Stimulated activated CD8-positive, alpha-beta memory T cell treated with anti-CD3 and anti-CD28 coated beads, Interleukin-4, amount 100 ng/mL, for 4 hours (primary cell): Measurements from ENCODE around the gene STK11.

Experiments
- DNase-seq, 2 donors: peaks; one replicate each; pipeline ENCODE4 v3.0.0-alpha.2; 2020; ENCODE audit warnings: low read depth in 2 of 2, low spot score in 1 of 2

STK11 gene

DNA sequence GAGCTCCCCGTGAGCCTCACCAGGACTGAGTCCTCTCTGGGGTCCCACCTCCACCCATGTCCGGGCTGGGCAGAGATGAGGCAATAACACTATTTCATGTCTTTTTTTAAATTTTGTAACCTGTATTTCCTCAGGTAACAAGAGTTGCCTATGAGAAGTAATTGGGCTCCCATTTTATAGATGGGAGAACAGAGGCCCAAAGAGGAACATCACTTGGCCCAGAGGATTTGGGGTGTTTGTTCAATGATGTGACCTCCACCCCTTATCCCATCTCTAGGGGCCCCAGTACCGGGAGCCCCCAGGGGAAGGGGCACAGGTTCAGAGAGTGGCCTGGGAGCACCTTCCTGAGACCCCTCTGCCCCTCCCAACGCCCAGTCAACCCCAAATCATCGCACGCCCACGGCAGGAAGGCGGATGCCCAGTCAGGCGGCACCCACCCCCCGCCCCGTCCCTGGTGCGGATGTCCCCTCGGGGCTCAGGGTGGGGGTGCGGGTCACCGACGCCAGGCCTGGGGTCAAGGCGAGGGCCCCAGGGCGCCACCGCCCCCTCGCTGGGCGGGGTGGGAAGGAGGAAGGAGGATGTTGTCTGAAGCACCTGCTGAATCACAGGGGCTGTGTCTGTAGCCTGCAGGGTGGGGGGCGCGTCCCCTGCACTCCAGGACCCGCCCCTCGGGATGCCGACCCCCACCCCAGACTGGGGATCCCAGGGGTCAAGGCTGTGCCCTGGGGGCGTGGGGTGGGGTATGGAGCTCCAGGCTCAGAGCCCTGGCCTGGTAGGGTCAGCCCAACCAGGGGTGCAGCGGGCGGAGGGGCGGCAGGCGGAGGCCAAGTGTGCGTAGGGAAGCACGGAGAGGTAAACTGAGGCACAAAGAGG is 54.5 kb downstream of the STK11 start:
- DNase-seq = no peak

DNA sequence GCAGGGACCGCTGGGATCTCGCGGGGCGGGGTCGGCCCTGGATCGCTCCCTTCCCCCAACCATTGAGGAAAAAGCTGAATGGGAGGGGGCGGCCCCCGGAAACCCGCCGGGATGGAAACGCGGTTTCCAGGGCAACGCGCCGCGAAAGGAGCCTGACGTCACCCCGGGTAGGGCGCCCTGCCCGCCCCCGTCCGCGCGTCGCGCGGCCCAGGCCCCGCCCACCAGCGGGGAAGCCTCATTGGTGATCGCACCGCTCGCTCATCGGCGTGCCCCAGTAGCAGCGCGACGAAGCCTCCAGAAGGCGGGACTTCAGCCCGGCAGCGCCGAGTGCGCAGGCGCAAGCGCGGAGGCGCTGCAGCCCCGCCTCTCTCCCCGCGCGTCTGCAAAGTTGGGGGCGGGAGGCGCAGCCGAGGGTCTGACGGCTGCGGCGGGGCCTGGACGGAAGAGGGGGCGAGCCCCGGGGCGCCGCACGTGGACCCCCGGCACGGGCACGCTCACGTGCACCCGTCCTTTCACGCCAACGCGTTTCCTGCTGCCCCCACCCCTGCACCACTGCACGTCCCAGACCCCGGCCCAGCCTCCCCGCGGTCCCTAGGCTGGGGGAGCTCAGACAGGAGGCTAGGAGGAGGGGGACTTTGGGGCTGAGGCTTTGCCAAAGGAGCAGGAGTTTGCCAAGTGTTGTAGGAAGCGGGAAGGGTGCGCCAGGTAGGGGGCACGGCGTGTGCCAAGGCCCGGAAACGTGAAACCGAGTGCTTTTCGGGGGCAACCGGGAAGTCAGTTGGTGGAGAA is 55.4 kb downstream of the STK11 start:
- DNase-seq = peak; percentile 87 to 96

GRCh38 chr19:1261538-1261797 is 55.9 kb downstream of the STK11 start:
- DNase-seq = no peak

GRCh38 chr19:1261798-1262622 is 56.4 kb downstream of the STK11 start:
- DNase-seq = no peak

DNA sequence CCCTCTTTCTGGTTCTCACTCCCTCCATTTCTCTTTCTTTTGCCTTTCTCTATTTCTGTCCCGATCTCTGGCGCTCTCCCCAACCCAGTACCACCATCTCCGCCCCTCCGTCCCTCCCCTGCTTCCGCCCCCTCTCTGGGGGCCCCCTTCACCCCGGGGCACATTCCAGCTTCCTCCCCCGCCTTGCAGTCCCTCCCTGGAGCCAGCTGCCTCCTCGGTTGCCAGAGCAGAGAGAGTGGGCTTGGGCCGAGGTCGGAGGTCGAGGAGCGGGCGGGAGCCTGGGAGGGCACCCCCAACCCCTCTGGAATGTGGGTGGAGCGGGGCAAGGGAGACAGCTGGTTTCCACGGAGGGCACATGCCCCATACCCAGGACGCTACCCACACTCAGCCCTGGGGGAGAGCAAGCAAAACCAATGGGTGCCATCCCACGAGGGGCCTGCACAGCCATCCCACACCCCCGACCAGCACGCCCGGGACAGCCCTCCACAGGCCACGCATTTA is 57.1 kb downstream of the STK11 start:
- no peak for DNase-seq

GRCh38 chr19:1263188-1263587 is 57.6 kb downstream of the STK11 start:
- DNase-seq = no peak

- no peak for DNase-seq
Measured at GRCh38 chr19:1264801-1265614, 59.4 kb downstream of the STK11 start.

DNA sequence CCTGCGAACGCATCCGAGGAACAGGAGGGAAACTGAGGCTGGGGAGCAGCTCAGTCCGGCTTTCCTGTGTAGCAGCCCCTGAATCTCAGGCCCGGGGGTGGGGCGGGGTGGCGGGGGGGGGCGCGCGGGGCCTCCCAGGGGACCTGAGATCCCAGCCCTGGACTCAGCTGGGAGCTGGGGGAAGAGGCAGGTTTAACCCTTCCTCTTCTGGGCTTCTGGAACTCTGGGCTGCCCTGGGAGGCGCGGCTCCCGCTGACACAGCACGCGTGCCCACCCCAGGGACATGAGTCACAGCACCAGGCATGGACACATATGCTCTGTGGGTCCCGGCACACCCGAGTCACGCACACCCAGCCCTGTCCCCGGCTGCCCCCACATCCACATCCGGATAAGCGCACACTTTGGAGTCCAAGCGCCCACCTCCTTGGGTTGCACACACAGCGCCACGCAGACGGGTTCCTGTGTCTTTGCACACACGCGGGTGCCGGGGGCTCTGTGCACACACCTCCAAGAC is 60.1 kb downstream of the STK11 start:
- DNase-seq = no peak

DNA sequence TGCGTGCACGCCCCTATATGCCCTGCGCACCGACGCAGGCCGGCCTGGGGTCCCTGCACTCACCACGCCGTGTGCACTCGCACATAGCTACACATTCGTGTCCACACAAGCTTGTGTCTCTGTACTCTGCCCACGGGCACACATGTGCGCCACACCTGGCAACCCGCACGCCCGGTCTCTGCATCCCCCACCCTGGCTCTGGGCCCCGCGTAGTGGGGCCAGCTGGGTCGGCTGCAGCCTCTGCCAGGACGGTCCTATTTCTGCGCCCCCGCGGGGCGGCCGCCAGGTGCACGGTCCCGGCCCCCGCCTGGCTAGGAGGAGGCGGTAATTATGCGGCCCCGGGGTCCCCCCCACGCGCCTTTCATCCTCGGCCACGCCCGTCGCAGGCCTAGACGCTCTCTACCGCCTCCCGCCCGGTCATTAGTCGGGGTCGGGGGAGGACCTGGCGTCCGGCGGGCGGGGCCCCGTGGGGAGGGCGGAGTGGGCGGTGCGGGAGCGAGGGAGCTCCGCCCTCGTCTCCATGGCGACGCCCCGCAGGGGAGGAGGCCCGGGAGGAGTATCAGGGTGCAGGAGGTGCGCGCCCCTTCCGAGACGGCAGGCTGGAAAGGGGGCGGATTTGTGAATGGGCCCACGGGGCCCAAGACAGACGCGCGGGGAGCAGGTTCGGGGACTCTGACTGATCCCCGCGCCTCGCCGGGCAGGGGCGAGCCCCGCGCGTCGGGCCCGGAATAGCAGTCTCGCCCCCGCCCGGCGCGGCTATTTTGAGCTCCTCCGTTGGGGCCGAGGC is 60.7 kb downstream of the STK11 start:
- DNase-seq = peak in 1 of 2 donors; percentile 72

DNA sequence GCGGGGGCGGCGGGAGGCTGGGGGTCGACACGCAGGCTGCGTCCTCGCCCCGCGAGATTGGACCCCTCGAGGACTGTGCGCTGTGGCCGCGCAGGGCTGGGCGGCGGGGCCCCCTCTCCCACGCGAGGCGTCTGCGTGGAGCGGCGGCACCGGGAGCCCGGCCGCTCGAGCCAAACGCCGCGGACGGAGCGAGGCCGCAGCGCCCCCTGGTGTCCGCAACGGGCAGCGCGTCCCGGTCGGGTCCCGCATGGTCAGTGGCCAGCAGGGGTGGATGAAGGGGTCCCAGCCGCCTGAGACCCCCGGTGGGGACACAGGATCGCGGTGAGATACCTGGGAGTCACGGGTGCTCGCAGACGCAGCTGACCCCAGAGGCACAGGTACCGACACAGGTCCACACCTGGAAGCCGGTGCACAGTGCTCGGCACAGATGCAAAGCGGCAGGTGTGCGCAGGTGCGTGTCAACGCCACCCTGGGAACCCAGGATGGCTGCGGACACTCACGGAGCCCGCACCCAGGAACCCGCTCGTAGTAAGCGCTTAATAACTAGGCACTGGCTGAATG is 61.4 kb downstream of the STK11 start:
- no peak for DNase-seq

GRCh38 chr19:1267477-1268225 is 62.1 kb downstream of the STK11 start:
- DNase-seq = no peak

DNA sequence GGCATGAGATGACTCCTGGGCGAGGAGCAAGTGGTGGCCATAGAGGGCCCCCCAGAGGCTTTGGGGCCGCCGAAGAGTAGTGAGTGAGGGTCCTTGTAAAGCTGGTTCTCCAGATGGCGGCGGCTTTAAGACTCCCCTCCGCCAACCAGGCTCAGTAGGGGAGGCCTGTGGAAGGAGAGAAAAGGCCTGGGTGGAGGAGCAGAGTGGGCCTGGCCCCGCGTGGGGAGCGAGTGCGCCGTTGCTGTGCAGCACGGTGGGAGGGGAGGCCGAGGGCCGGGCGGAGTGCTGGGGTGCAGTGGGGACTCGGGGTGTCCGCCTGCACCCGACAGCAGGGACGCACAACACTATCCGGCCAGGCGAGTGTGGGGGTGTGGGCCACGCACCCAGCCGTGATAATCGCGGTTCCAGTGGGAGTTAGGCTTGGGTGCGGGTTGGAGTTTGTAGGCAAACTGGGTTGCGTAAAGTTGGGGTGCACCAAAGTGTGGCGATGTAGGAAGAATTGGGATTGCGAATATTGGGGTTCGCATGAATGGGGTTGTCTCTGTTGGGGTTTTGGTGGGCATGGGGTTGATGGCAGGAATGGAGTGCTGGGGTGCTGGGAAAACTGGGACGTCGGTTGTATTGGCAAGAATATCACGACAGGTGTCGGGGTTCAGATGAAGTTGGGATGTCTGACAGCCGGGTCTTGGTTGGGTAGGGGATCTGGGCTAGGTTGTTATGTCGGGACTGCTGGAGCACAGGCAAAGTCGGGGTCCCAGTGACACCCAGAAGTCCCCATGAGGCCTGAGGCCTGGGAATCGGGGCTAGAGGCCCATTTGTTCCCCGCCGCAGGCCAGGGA is 62.9 kb downstream of the STK11 start:
- DNase-seq = no peak

DNA sequence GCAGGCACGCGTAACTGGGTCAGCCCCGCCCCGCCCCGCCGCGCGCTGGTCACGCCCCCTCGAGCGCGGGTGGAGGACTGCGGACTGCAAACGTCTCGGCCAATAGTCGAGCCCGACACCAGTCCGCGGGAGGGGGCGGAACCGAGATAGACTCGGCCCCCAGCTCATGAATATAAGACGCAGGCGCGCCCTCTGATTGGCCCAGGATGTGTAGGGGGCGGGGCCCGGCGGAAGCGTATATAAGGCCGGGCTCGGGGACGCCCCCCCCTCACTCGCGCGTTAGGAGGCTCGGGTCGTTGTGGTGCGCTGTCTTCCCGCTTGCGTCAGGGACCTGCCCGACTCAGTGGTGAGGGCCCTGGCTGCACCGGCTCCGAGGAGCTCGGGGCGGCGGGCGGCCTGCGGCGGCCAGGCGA is 63.5 kb downstream of the STK11 start, which contains the start of gene CIRBP:
Gene CIRBP (plus strand): TSS at position 268 of the 413 bp plus-strand sequence. CDS start 1,602 bp downstream, outside the sequence.
- peak; percentile 99 for DNase-seq

DNA sequence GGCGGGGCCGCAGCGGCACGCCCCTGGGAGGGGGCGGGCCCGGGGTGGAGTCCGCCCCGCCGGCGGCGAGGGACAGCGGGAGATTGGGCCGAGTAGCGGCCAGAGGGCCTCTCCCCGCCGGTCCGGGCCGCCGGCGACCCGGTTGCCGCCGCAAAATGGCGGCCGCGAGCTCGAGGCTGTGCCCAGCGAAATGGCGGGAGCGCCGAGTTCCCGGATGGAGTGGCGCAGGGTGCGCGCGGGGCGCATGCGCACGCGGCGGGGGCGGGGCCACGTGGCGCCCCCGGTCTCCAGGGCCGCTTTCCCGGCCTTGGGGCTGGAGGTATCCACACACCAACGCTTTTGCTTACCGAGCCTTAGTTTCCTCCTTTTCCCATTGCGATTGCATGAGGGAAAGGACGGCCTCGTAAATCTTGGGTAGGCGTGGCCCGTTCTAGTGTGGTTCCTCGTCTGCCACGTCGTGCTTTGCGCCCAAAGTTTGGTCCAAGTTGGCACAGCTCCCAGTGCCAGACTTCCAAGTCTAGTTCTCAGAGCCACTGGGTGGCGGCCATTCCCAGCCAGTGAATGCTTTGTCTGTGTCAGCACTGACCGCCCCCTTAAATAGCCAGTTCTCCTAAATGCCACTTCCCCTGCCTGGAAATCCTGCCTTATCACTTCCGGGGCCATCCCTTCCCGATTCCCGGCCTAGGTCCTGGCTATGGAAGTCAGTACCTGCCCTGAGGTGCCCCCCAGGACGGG is 64.1 kb downstream of the STK11 start:
- DNase-seq = peak in 1 of 2 donors; percentile 71

DNA sequence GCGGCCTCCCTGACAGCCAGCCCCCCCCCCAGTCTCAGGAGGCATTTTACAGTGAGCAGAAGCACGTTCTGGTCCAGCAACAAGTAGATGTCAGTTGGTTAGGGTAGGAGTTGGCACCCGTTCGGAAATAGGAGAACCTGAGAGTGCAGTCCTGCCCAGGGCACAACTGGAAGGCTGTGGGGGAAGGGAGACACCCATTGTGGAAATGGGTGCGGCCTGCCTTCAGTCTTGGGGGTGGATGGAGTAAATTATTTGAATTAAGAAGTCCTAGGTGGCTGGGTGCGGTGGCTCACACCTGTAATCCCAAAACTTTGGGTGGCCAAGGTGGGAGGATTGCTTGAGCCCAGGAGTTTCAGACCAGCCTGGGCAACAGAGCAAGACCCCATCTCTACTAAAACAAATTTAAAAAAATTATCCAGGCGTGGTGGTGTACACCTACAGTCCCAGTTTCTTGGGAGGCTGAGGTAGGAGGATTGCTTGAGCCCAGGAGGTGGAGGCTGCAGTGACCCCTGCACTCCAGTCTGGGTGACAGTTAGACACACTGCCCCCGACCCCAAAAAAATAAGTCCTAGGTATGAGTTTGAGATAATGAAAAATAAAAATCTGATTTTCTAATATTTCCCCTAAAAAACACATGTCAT is 64.8 kb downstream of the STK11 start:
- no peak for DNase-seq

DNA sequence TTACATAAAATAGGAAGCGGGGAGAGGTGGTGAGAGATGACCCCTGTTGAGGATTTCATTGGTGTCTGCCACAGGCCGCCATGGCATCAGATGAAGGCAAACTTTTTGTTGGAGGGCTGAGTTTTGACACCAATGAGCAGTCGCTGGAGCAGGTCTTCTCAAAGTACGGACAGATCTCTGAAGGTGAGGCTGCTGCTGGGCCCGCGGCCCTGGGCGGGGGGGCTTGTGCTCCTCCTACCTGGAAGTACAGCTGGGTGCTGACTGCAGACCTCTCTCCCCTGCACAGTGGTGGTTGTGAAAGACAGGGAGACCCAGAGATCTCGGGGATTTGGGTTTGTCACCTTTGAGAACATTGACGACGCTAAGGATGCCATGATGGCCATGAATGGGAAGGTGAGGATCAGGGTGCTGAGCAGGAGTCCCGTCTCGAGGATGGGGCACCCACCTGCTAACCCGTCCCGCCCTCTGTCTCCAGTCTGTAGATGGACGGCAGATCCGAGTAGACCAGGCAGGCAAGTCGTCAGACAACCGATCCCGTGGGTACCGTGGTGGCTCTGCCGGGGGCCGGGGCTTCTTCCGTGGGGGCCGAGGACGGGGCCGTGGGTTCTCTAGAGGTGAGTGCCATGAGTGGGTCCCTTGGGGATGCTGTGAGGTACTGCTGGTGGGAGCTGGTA is 65.4 kb downstream of the STK11 start:
- DNase-seq = no peak
